Measurements from ENCODE around the gene CD48. TPM values are rescaled to one million over a fixed set of nuclear protein-coding genes. Genes with fewer than 3 reads are reported as not detected.

The CD48 gene
- total RNA-seq, 1 donor from 2014 or later: not detected

DNA sequence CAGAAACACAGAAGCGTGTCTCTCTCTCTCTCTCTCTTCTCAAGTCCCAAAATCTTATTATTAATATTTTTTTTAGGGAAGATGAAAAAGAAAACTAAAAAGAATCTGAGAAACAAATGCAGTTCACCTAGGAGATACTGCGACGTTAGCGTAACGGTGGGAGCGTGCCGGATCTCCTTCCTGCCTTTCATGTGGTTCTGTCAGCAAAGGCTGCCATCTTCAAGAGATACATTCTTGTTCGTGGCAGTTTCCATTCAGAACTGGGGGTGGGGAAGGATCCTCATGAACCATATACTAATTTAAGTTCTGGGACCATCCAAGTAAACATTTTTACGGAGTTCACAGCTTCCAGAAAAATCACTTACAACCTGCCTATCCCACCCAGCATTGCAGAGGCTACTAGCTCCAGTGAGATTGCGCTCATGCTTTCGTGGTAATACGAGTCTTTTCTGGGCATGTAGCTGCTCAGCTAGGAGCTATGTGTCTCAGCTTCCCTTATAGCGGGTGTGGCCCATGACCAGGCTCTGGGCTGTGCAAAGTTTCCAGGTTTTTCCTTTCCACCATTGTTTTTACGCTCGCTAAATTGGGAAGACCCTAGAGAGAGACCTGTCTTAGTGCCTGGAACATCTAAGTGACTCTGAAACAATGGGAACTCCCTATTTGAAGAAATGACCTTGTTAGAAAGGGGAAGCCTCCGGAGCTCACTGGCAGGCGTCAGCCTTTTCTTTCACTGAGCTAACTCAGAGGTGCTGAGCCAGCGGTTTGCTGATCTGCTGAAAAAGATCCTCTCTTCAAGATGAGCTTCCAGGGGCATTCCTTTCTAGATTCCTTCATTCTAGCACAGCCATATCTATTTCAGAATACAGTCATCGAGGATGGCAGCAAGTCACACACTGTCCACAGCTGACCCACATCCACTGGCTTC, 82.1 kb downstream of the CD48 start:
- no peaks in the 10 kb centered on the region for H3K36me3 Mint-ChIP-seq (ENCODE audit: low read depth, unreplicated experiment)
- H3K27ac Mint-ChIP-seq (ENCODE audit: unreplicated experiment): no peak overlapping the region
- TF ChIP-seq, protein P1, sequence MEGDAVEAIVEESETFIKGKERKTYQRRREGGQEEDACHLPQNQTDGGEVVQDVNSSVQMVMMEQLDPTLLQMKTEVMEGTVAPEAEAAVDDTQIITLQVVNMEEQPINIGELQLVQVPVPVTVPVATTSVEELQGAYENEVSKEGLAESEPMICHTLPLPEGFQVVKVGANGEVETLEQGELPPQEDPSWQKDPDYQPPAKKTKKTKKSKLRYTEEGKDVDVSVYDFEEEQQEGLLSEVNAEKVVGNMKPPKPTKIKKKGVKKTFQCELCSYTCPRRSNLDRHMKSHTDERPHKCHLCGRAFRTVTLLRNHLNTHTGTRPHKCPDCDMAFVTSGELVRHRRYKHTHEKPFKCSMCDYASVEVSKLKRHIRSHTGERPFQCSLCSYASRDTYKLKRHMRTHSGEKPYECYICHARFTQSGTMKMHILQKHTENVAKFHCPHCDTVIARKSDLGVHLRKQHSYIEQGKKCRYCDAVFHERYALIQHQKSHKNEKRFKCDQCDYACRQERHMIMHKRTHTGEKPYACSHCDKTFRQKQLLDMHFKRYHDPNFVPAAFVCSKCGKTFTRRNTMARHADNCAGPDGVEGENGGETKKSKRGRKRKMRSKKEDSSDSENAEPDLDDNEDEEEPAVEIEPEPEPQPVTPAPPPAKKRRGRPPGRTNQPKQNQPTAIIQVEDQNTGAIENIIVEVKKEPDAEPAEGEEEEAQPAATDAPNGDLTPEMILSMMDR (IDR thresholded peaks at IDR 0.05; ENCODE audit: unreplicated experiment): no peak

DNA sequence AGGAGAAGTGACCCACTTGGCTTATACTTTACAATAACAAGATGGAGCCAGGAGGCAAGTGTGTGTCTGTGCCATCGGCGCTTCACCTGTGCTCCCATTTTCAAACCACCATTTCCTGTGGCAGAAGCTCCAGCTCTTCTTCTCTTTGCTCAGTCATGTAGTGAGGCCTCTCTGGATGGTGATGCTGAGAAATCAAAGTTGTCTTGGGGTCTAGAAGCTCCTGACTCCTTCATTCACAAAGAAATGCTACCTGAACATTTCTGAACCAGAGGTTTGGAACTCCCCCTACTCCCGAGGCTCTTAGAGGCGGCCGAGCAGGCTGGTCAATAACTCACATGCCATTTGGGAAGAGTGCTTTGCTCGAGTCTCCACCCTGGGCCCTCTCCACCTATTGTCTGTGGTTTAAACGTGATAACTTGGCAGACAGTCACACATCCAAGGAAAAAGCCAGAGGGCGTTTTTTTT, 82.8 kb downstream of the CD48 start:
- TF ChIP-seq, protein P1 (IDR thresholded peaks at IDR 0.05; ENCODE audit: unreplicated experiment): no peak
- peaks cover 4% of the 10 kb centered on the region for H3K27me3 Mint-ChIP-seq (ENCODE audit: unreplicated experiment)
- H3K4me1 Mint-ChIP-seq (ENCODE audit: unreplicated experiment): peaks cover 4% of the 10 kb centered on the region
- DNase-seq (ENCODE audit: low spot score): no peak
- no peak overlapping the region for H3K4me3 Mint-ChIP-seq (ENCODE audit: unreplicated experiment)
- H3K9me3 Mint-ChIP-seq (ENCODE audit: unreplicated experiment): no peaks in the 10 kb centered on the region
- no peak overlapping the region for H3K27ac Mint-ChIP-seq (ENCODE audit: unreplicated experiment)
- H3K36me3 Mint-ChIP-seq (ENCODE audit: low read depth, unreplicated experiment): no peaks in the 10 kb centered on the region

More for the DNA sequence above, 82.1 kb downstream of the CD48 start:
- Mint-ChIP-seq H3K9me3 (ENCODE audit: unreplicated experiment) (no peaks in the 10 kb centered on the region), H3K4me3 (ENCODE audit: unreplicated experiment) (no peak overlapping the region), H3K27me3 (ENCODE audit: unreplicated experiment) (peaks cover 4% of the 10 kb centered on the region), H3K4me1 (ENCODE audit: unreplicated experiment) (peaks cover 4% of the 10 kb centered on the region)
- no peak for DNase-seq (ENCODE audit: low spot score)

Other genes starting within 250 kb of the CD48 start
- gene SLAMF6, start 188.6 kb downstream of the CD48 start, total RNA-seq (ENCODE audit: unreplicated experiment): not detected
- gene CD84, start 132.3 kb downstream of the CD48 start, total RNA-seq (ENCODE audit: unreplicated experiment): not detected
- not detected for gene SLAMF1, start 64.8 kb downstream of the CD48 start, total RNA-seq (ENCODE audit: unreplicated experiment)
- 0.56 TPM for gene SLAMF7, start 27.4 kb upstream of the CD48 start, total RNA-seq (ENCODE audit: unreplicated experiment)
- gene LY9, start 84.4 kb upstream of the CD48 start, total RNA-seq (ENCODE audit: unreplicated experiment): not detected
- 0.31 TPM for gene CD244, start 151.1 kb upstream of the CD48 start, total RNA-seq (ENCODE audit: unreplicated experiment)
- gene ITLN1, start 173.4 kb upstream of the CD48 start, total RNA-seq (ENCODE audit: unreplicated experiment): not detected
- 118 TPM for gene ITLN2, start 243.0 kb upstream of the CD48 start, total RNA-seq (ENCODE audit: unreplicated experiment)